SK-N-SH treated with all-trans-retinoic acid at 6 μM for 48 hours (cell line): ENCODE measurements around the gene LSM10.

Experiments
- ARNTL ChIP-seq: fragments of 450-650 bp; formaldehyde crosslinking; IDR thresholded peaks from 2 replicates; pipeline ENCODE4 v1.5.0; 2020; ENCODE audit warnings: low read depth, mild to moderate bottlenecking, moderate library complexity, borderline replicate concordance
- CREB5 ChIP-seq: fragments of 250-450 bp; sonication (Bioruptor Pico); IDR thresholded peaks from 2 replicates; pipeline ENCODE4 v1.5.1; 2020; ENCODE audit warnings: low read depth, mild to moderate bottlenecking, moderate library complexity
- CSDC2 ChIP-seq: fragments of 250-450 bp; sonication (Bioruptor Pico); IDR thresholded peaks from 2 replicates; pipeline ENCODE4 v1.5.0; 2020; ENCODE audit warnings: mild to moderate bottlenecking, moderate library complexity
- ESRRG ChIP-seq: fragments of 250-450 bp; sonication (Bioruptor Pico); IDR thresholded peaks from 2 replicates; pipeline ENCODE4 v1.6.1; 2021; ENCODE audit warnings: mild to moderate bottlenecking
- OSR1 ChIP-seq: fragments of 250-450 bp; sonication (Bioruptor Pico); IDR thresholded peaks from 2 replicates; pipeline ENCODE4 v1.8.0; 2022; ENCODE audit warnings: moderate library complexity, mild to moderate bottlenecking, inconsistent platforms
- PATZ1 ChIP-seq: fragments of 250-450 bp; sonication (Bioruptor Pico); IDR thresholded peaks from 2 replicates; pipeline ENCODE4 v1.8.0; 2020; ENCODE audit warnings: mild to moderate bottlenecking, moderate library complexity, borderline replicate concordance
- POU6F1 ChIP-seq: fragments of 250-450 bp; sonication (Bioruptor Pico); IDR thresholded peaks from 2 replicates; pipeline ENCODE4 v1.8.0; 2021; ENCODE audit warnings: low read depth, mild to moderate bottlenecking, moderate library complexity, borderline replicate concordance
- SNAI2 ChIP-seq: fragments of 250-450 bp; sonication (Bioruptor Pico); IDR thresholded peaks from 2 replicates; pipeline ENCODE4 v1.5.0; 2020; ENCODE audit warnings: mild to moderate bottlenecking, moderate library complexity
- ZFP3 ChIP-seq: fragments of 250-450 bp; sonication (Bioruptor Pico); IDR thresholded peaks from 2 replicates; pipeline ENCODE4 v1.5.0; 2020; ENCODE audit warnings: mild to moderate bottlenecking, moderate library complexity
- ZFP30 ChIP-seq: fragments of 450-650 bp; formaldehyde crosslinking; IDR thresholded peaks from 2 replicates; pipeline ENCODE4 v1.5.0; 2022; ENCODE audit warnings: mild to moderate bottlenecking, moderate library complexity

- TF ChIP-seq ARNTL: no peak
- peak; percentile 99 for TF ChIP-seq ZFP3 (CRISPR knock-in tag)
- no peak for TF ChIP-seq ZFP30 (CRISPR knock-in tag)
- TF ChIP-seq OSR1: no peak
- TF ChIP-seq CSDC2 (CRISPR knock-in tag): no peak
- no peak for TF ChIP-seq SNAI2 (CRISPR knock-in tag)
- no peak for TF ChIP-seq PATZ1
- no peak for TF ChIP-seq CREB5 (CRISPR knock-in tag)
- TF ChIP-seq POU6F1 (CRISPR knock-in tag): no peak
- no peak for TF ChIP-seq ESRRG (CRISPR knock-in tag)
Observed at GRCh38 chr1:36365381-36365780, 32.3 kb downstream of the LSM10 start.
